ENCODE data around the gene BDNF.

Gene BDNF

DNA sequence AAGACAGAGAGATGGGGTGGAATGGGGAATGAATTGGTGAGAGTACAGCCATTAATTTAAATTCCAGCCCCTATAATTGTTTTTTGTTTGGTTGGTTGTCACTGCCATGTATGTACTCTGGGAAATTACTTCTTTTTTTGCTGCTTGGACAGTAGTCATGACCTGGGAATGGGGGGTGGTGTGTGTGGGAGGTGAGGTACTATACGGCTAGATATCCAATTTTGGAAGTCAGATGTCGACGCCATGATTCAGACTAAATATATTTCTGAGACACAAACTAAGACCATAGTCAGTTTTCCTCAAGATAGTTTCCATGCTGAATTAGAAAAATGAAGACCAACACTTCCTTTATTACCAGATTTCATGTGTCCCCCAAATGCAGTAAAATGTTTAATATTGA, 7.4 kb upstream of the BDNF start:
- Histone ChIP-seq H3K4me3 (ENCODE audit: insufficient read depth, low read depth, low read length, poor library complexity, severe bottlenecking) (no peak overlapping the region), H3K36me3 (ENCODE audit: control insufficient read depth, insufficient read depth, low read length) (no peaks in the 10 kb centered on the region), H3K4me1 (ENCODE audit: control insufficient read depth, insufficient read depth, low read length, poor library complexity, severe bottlenecking) (no peaks in the 10 kb centered on the region), H3K9me3 (ENCODE audit: control insufficient read depth, low read length) (no peaks in the 10 kb centered on the region), H3K27ac (ENCODE audit: insufficient read depth, low read length, poor library complexity, severe bottlenecking) (no peak overlapping the region), H3K27me3 (replicated peaks; ENCODE audit: control insufficient read depth, insufficient read depth, low read length, poor library complexity, severe bottlenecking) (no peaks in the 10 kb centered on the region)
- DNase-seq, result no peak

DNA sequence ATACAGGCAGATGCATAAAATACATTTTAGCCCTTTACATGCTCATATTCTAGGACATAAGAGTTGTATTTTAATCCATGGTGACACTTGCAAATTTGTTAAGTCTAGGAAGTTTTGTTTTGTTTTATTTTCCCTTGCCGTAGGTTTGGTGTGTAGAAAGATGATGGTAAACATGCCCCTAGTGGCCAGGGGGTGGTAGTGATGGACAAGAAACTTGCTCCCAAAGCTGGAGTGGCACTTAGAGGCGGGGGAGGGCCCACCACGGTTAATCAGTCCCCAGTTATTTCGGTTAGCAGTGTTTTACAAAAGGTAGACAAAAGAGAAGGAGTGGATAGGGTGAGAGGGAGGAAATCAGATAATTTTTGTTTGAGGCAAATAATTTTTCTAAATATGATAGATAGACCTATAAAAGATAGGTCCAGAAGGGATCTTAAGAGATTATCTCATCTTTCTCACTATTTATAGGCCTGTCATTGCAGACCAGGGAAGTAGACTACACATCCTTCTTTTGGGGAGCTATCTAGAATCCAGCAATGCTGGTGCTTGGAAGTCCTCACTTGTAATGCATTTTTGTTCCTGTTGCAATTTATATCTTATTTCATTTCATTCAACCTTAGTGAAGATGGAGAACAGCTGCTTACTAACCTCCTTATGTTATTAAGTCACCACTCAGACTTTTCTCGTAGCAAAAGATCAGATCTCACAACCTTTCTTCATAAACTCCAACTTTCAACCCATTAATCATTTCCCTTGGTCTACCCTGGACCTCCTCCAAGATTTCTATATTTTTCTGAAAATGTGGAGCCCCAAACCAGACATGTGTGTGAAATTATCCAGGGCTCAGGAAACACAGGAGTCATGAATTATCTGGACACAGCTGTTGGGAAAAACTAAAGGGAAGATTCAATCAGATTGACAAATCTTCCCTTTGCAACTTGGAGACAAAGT, 5.9 kb upstream of the BDNF start:
- Histone ChIP-seq H3K4me1 (ENCODE audit: control insufficient read depth, insufficient read depth, low read length, poor library complexity, severe bottlenecking) (no peaks in the 10 kb centered on the region), H3K27me3 (replicated peaks; ENCODE audit: control insufficient read depth, insufficient read depth, low read length, poor library complexity, severe bottlenecking) (peaks cover 5% of the 10 kb centered on the region)
- DNase-seq, result no peak

GRCh38 chr11:27703481-27703880, 3.2 kb upstream of the BDNF start:
- Histone ChIP-seq H3K4me1 (ENCODE audit: control insufficient read depth, insufficient read depth, low read length, poor library complexity, severe bottlenecking) (peaks cover 19% of the 10 kb centered on the region), H3K9me3 (ENCODE audit: control insufficient read depth, low read length) (no peaks in the 10 kb centered on the region), H3K27me3 (replicated peaks; ENCODE audit: control insufficient read depth, insufficient read depth, low read length, poor library complexity, severe bottlenecking) (peaks cover 24% of the 10 kb centered on the region), H3K36me3 (ENCODE audit: control insufficient read depth, insufficient read depth, low read length) (no peaks in the 10 kb centered on the region), H3K27ac (ENCODE audit: insufficient read depth, low read length, poor library complexity, severe bottlenecking) (no peak overlapping the region), H3K4me3 (ENCODE audit: insufficient read depth, low read depth, low read length, poor library complexity, severe bottlenecking) (no peak overlapping the region)
- DNase-seq, result no peak

More for the DNA sequence above, 5.9 kb upstream of the BDNF start:
- H3K9me3 ChIP-seq (ENCODE audit: control insufficient read depth, low read length), result no peaks in the 10 kb centered on the region
- H3K4me3 ChIP-seq (ENCODE audit: insufficient read depth, low read depth, low read length, poor library complexity, severe bottlenecking), result no peak overlapping the region
- no peaks in the 10 kb centered on the region for H3K36me3 ChIP-seq (ENCODE audit: control insufficient read depth, insufficient read depth, low read length)
- H3K27ac ChIP-seq (ENCODE audit: insufficient read depth, low read length, poor library complexity, severe bottlenecking), result no peak overlapping the region

DNA sequence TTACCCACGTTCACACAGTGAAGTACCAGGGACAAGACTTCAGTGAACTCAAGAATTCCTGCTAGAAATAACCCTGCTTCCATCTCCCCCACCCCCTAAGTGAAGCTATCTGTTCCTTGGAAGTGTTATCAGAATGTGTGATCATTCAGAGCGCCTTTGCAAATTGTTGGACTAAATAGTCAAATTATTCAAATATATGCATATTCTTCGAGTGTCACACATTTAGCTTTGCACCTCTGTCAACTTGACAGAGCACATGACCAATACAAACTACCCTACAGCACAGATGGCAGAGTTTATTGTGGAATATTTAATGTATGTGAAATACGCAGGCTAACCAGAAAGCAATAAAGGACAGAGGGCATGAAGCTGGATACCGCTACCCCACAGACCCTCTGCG, 2.6 kb upstream of the BDNF start:
- Histone ChIP-seq H3K36me3 (ENCODE audit: control insufficient read depth, insufficient read depth, low read length) (no peaks in the 10 kb centered on the region), H3K9me3 (ENCODE audit: control insufficient read depth, low read length) (no peaks in the 10 kb centered on the region), H3K4me1 (ENCODE audit: control insufficient read depth, insufficient read depth, low read length, poor library complexity, severe bottlenecking) (peaks cover 19% of the 10 kb centered on the region), H3K4me3 (ENCODE audit: insufficient read depth, low read depth, low read length, poor library complexity, severe bottlenecking) (no peak overlapping the region), H3K27ac (ENCODE audit: insufficient read depth, low read length, poor library complexity, severe bottlenecking) (no peak overlapping the region), H3K27me3 (replicated peaks; ENCODE audit: control insufficient read depth, insufficient read depth, low read length, poor library complexity, severe bottlenecking) (peaks cover 27% of the 10 kb centered on the region)
- DNase-seq, result no peak

DNA sequence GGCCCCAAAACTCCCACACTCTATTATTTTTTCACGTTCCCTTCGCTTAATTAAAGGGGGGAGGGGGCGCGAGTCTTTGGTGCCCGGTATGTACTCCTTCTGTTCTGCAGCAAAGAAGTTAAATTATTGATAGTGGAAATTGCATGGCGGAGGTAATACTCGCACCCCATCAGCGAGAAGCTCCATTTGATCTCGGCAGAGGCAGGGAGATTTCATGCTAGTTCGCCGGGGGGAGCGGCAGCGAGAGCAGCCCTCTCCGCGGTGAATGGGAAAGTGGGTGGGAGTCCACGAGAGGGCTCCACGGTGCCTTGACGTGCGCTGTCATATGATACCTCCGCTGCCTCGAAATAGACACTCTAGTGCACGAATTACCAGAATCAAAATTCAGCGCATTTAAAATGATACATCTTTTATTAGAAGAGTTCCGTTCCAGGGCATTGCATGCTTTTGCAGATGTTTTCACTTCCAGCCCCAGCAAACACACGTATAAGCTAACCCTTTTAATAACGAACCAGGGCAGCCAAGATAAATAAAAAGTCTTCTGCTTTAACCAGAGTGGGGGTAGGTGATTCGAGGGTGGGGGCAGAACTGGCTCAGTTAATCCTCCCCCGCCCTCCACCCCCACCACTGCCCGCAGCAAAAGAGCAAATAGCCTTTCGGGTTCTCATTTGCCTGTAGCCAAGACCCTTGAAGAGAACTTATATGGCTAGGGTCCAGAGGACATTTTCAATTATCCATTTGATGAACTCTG, 1.3 kb upstream of the BDNF start:
- peak overlapping the region; percentile 40 for H3K4me3 ChIP-seq (ENCODE audit: insufficient read depth, low read depth, low read length, poor library complexity, severe bottlenecking)
- no peaks in the 10 kb centered on the region for H3K9me3 ChIP-seq (ENCODE audit: control insufficient read depth, low read length)
- no peaks in the 10 kb centered on the region for H3K36me3 ChIP-seq (ENCODE audit: control insufficient read depth, insufficient read depth, low read length)
- peaks cover 19% of the 10 kb centered on the region for H3K4me1 ChIP-seq (ENCODE audit: control insufficient read depth, insufficient read depth, low read length, poor library complexity, severe bottlenecking)
- H3K27ac ChIP-seq (ENCODE audit: insufficient read depth, low read length, poor library complexity, severe bottlenecking), result no peak overlapping the region
- DNase-seq, result no peak
- peaks cover 30% of the 10 kb centered on the region for H3K27me3 ChIP-seq (replicated peaks; ENCODE audit: control insufficient read depth, insufficient read depth, low read length, poor library complexity, severe bottlenecking)

GRCh38 chr11:27699926-27700350, 317 bp downstream of the BDNF start:
- Histone ChIP-seq H3K27ac (ENCODE audit: insufficient read depth, low read length, poor library complexity, severe bottlenecking) (no peak overlapping the region), H3K4me1 (ENCODE audit: control insufficient read depth, insufficient read depth, low read length, poor library complexity, severe bottlenecking) (peaks cover 19% of the 10 kb centered on the region), H3K4me3 (ENCODE audit: insufficient read depth, low read depth, low read length, poor library complexity, severe bottlenecking) (no peak overlapping the region), H3K27me3 (replicated peaks; ENCODE audit: control insufficient read depth, insufficient read depth, low read length, poor library complexity, severe bottlenecking) (peaks cover 30% of the 10 kb centered on the region), H3K9me3 (ENCODE audit: control insufficient read depth, low read length) (no peaks in the 10 kb centered on the region), H3K36me3 (ENCODE audit: control insufficient read depth, insufficient read depth, low read length) (no peaks in the 10 kb centered on the region)
- DNase-seq, result no peak

GRCh38 chr11:27699242-27699925, 871 bp downstream of the BDNF start:
- H3K4me1 ChIP-seq (ENCODE audit: control insufficient read depth, insufficient read depth, low read length, poor library complexity, severe bottlenecking), result peaks cover 19% of the 10 kb centered on the region
- no peak overlapping the region for H3K4me3 ChIP-seq (ENCODE audit: insufficient read depth, low read depth, low read length, poor library complexity, severe bottlenecking)
- H3K27me3 ChIP-seq (replicated peaks; ENCODE audit: control insufficient read depth, insufficient read depth, low read length, poor library complexity, severe bottlenecking), result peaks cover 30% of the 10 kb centered on the region
- no peaks in the 10 kb centered on the region for H3K9me3 ChIP-seq (ENCODE audit: control insufficient read depth, low read length)
- no peaks in the 10 kb centered on the region for H3K36me3 ChIP-seq (ENCODE audit: control insufficient read depth, insufficient read depth, low read length)
- DNase-seq, result no peak
- no peak overlapping the region for H3K27ac ChIP-seq (ENCODE audit: insufficient read depth, low read length, poor library complexity, severe bottlenecking)

- Histone ChIP-seq H3K9me3 (ENCODE audit: control insufficient read depth, low read length) (no peaks in the 10 kb centered on the region), H3K4me3 (ENCODE audit: insufficient read depth, low read depth, low read length, poor library complexity, severe bottlenecking) (no peak overlapping the region), H3K4me1 (ENCODE audit: control insufficient read depth, insufficient read depth, low read length, poor library complexity, severe bottlenecking) (peaks cover 19% of the 10 kb centered on the region), H3K27me3 (replicated peaks; ENCODE audit: control insufficient read depth, insufficient read depth, low read length, poor library complexity, severe bottlenecking) (peaks cover 30% of the 10 kb centered on the region), H3K36me3 (ENCODE audit: control insufficient read depth, insufficient read depth, low read length) (no peaks in the 10 kb centered on the region), H3K27ac (ENCODE audit: insufficient read depth, low read length, poor library complexity, severe bottlenecking) (no peak overlapping the region)
- DNase-seq, result peak in 1 of 3 donors; percentile 6
Observed at GRCh38 chr11:27698872-27699241, 1.4 kb downstream of the BDNF start.

DNA sequence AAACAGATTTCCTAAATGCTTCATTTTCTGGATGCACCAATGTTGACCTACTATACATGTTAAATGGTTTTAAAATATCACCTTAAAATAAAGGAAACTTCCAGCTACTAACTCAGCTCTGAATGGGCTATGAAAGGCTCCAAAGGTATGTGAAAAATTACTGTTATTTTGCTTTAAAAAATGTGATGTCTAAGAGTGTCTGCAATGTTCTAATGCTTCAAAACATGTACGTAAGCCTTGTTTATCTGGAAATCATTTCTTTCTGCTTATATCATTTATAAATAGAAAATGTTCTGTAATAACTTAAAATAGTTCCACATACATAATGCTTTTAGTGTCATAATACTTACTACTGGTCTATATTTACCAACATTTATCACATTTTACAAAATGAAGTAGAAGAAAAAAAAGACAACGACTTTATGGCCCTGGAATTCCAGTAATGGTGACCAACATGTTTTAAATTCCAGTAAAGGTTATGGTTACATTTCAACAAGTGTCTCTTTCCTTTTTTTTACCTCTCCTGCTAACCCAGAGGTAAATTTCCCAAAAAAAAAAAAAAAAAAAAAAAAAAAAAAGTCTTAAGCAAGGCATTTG, 2.5 kb downstream of the BDNF start:
- no peak overlapping the region for H3K4me3 ChIP-seq (ENCODE audit: insufficient read depth, low read depth, low read length, poor library complexity, severe bottlenecking)
- H3K9me3 ChIP-seq (ENCODE audit: control insufficient read depth, low read length), result no peaks in the 10 kb centered on the region
- H3K27me3 ChIP-seq (replicated peaks; ENCODE audit: control insufficient read depth, insufficient read depth, low read length, poor library complexity, severe bottlenecking), result peaks cover 30% of the 10 kb centered on the region
- no peak for DNase-seq
- no peaks in the 10 kb centered on the region for H3K36me3 ChIP-seq (ENCODE audit: control insufficient read depth, insufficient read depth, low read length)
- H3K4me1 ChIP-seq (ENCODE audit: control insufficient read depth, insufficient read depth, low read length, poor library complexity, severe bottlenecking), result peaks cover 19% of the 10 kb centered on the region
- no peak overlapping the region for H3K27ac ChIP-seq (ENCODE audit: insufficient read depth, low read length, poor library complexity, severe bottlenecking)

All from effector memory CD4-positive, alpha-beta T cell (primary cell).